SH-SY5Y (cell line): ENCODE results near the gene CAMKMT.

Source experiments
- GATA2 ChIP-seq: IDR thresholded peaks from 2 replicates; pipeline ENCODE4 v1.6.1; 2011; ENCODE audit warnings: mild to moderate bottlenecking, low read depth, low read length
- GATA3 ChIP-seq: IDR thresholded peaks from 2 replicates; pipeline ENCODE4 v1.6.1; 2011; ENCODE audit warnings: low read depth, mild to moderate bottlenecking, low read length, moderate library complexity

DNA sequence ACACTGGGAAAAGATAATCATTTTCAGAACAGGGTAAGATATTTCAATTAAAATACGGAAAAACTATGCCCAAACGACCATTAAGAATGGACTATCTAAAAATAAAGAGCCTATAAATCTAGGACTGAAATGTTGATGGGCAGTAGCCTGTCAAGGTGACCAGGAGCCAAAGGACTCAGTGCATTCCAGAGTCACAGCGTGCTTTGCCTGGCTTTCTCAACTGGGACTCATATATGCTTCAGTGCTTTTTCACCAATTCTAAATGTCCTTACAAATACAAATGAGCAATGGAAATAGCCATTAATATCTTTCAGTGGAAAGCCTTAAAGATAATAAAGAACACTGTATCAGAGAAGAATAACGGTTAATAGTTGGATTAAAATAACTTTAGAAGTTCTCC lies 35.9 kb upstream of the CAMKMT start:
- TF ChIP-seq GATA3 (no peak), GATA2 (no peak)
